Measurements from ENCODE around the gene ACVR2B.

The ACVR2B gene

GRCh38 chr3:38477057-38477820, 23.5 kb downstream of the ACVR2B start:
- H3K27ac ChIP-seq (ENCODE audit: low read length) = no peak overlapping the region
- H3K4me1 ChIP-seq (ENCODE audit: control insufficient read depth in 1 of 2, insufficient read depth in 2 of 2, low read length in 2 of 2) = peaks cover 0 to 10% of the 10 kb centered on the region in 2 donors
- H3K4me3 ChIP-seq (ENCODE audit: low read depth in 1 of 2, low read length in 2 of 2) = no peak overlapping the region
- peaks cover 15 to 45% of the 10 kb centered on the region in 2 donors for H3K36me3 ChIP-seq (ENCODE audit: control insufficient read depth in 1 of 2, insufficient read depth in 2 of 2, low read length in 2 of 2)
- H3K27me3 ChIP-seq (ENCODE audit: low read depth, low read length) = no peaks in the 10 kb centered on the region
- H3K9me3 ChIP-seq (ENCODE audit: control insufficient read depth in 1 of 2, low read length in 2 of 2) = no peaks in the 10 kb centered on the region

GRCh38 chr3:38477839-38478450, 24.3 kb downstream of the ACVR2B start:
- Histone ChIP-seq H3K27me3 (ENCODE audit: low read depth, low read length) (no peaks in the 10 kb centered on the region), H3K9me3 (ENCODE audit: control insufficient read depth in 1 of 2, low read length in 2 of 2) (no peaks in the 10 kb centered on the region), H3K36me3 (ENCODE audit: control insufficient read depth in 1 of 2, insufficient read depth in 2 of 2, low read length in 2 of 2) (peaks cover 22 to 52% of the 10 kb centered on the region in 2 donors), H3K4me3 (ENCODE audit: low read depth in 1 of 2, low read length in 2 of 2) (no peak overlapping the region), H3K27ac (ENCODE audit: low read length) (no peak overlapping the region), H3K4me1 (ENCODE audit: control insufficient read depth in 1 of 2, insufficient read depth in 2 of 2, low read length in 2 of 2) (peaks cover 0 to 7% of the 10 kb centered on the region in 2 donors)

- H3K36me3 ChIP-seq (ENCODE audit: control insufficient read depth in 1 of 2, insufficient read depth in 2 of 2, low read length in 2 of 2) = peaks cover 27 to 60% of the 10 kb centered on the region in 2 donors
These were observed 25.2 kb downstream of the ACVR2B start for GRCh38 chr3:38478901-38479300.

GRCh38 chr3:38479431-38480092, 25.9 kb downstream of the ACVR2B start:
- no peaks in the 10 kb centered on the region for H3K4me1 ChIP-seq (ENCODE audit: control insufficient read depth in 1 of 2, insufficient read depth in 2 of 2, low read length in 2 of 2)
- H3K4me3 ChIP-seq (ENCODE audit: low read depth in 1 of 2, low read length in 2 of 2) = no peak overlapping the region
- H3K36me3 ChIP-seq (ENCODE audit: control insufficient read depth in 1 of 2, insufficient read depth in 2 of 2, low read length in 2 of 2) = peaks cover 32 to 65% of the 10 kb centered on the region in 2 donors
- no peak overlapping the region for H3K27ac ChIP-seq (ENCODE audit: low read length)
- no peaks in the 10 kb centered on the region for H3K9me3 ChIP-seq (ENCODE audit: control insufficient read depth in 1 of 2, low read length in 2 of 2)
- H3K27me3 ChIP-seq (ENCODE audit: low read depth, low read length) = no peaks in the 10 kb centered on the region

More at GRCh38 chr3:38478901-38479300, 25.2 kb downstream of the ACVR2B start:
- Histone ChIP-seq H3K27me3 (ENCODE audit: low read depth, low read length) (no peaks in the 10 kb centered on the region), H3K27ac (ENCODE audit: low read length) (no peak overlapping the region), H3K4me3 (ENCODE audit: low read depth in 1 of 2, low read length in 2 of 2) (no peak overlapping the region), H3K9me3 (ENCODE audit: control insufficient read depth in 1 of 2, low read length in 2 of 2) (no peaks in the 10 kb centered on the region), H3K4me1 (ENCODE audit: control insufficient read depth in 1 of 2, insufficient read depth in 2 of 2, low read length in 2 of 2) (no peaks in the 10 kb centered on the region)

- H3K4me1 ChIP-seq (ENCODE audit: control insufficient read depth in 1 of 2, insufficient read depth in 2 of 2, low read length in 2 of 2) = no peaks in the 10 kb centered on the region
- H3K27ac ChIP-seq (ENCODE audit: low read length) = no peak overlapping the region
- no peak overlapping the region for H3K4me3 ChIP-seq (ENCODE audit: low read depth in 1 of 2, low read length in 2 of 2)
- no peaks in the 10 kb centered on the region for H3K9me3 ChIP-seq (ENCODE audit: control insufficient read depth in 1 of 2, low read length in 2 of 2)
- H3K36me3 ChIP-seq (ENCODE audit: control insufficient read depth in 1 of 2, insufficient read depth in 2 of 2, low read length in 2 of 2) = peaks cover 32 to 67% of the 10 kb centered on the region in 2 donors
- no peaks in the 10 kb centered on the region for H3K27me3 ChIP-seq (ENCODE audit: low read depth, low read length)
These were observed 26.4 kb downstream of the ACVR2B start for GRCh38 chr3:38480093-38480445.

- H3K27me3 ChIP-seq (ENCODE audit: low read depth, low read length) = no peaks in the 10 kb centered on the region
- H3K4me1 ChIP-seq (ENCODE audit: control insufficient read depth in 1 of 2, insufficient read depth in 2 of 2, low read length in 2 of 2) = no peaks in the 10 kb centered on the region
- H3K36me3 ChIP-seq (ENCODE audit: control insufficient read depth in 1 of 2, insufficient read depth in 2 of 2, low read length in 2 of 2) = peaks cover 32 to 70% of the 10 kb centered on the region in 2 donors
- H3K9me3 ChIP-seq (ENCODE audit: control insufficient read depth in 1 of 2, low read length in 2 of 2) = no peaks in the 10 kb centered on the region
- no peak overlapping the region for H3K4me3 ChIP-seq (ENCODE audit: low read depth in 1 of 2, low read length in 2 of 2)
- no peak overlapping the region for H3K27ac ChIP-seq (ENCODE audit: low read length)
These were observed 27.2 kb downstream of the ACVR2B start for GRCh38 chr3:38480930-38481329.

- H3K9me3 ChIP-seq (ENCODE audit: control insufficient read depth in 1 of 2, low read length in 2 of 2) = no peaks in the 10 kb centered on the region
- no peak overlapping the region for H3K4me3 ChIP-seq (ENCODE audit: low read depth in 1 of 2, low read length in 2 of 2)
- no peaks in the 10 kb centered on the region for H3K27me3 ChIP-seq (ENCODE audit: low read depth, low read length)
- H3K36me3 ChIP-seq (ENCODE audit: control insufficient read depth in 1 of 2, insufficient read depth in 2 of 2, low read length in 2 of 2) = peaks cover 32 to 62% of the 10 kb centered on the region in 2 donors
- no peaks in the 10 kb centered on the region for H3K4me1 ChIP-seq (ENCODE audit: control insufficient read depth in 1 of 2, insufficient read depth in 2 of 2, low read length in 2 of 2)
- H3K27ac ChIP-seq (ENCODE audit: low read length) = no peak overlapping the region
These were observed 29.3 kb downstream of the ACVR2B start for GRCh38 chr3:38482951-38483350.

GRCh38 chr3:38487323-38487722, 33.6 kb downstream of the ACVR2B start:
- H3K9me3 ChIP-seq (ENCODE audit: control insufficient read depth in 1 of 2, low read length in 2 of 2) = no peaks in the 10 kb centered on the region
- H3K27ac ChIP-seq (ENCODE audit: low read length) = no peak overlapping the region
- H3K4me3 ChIP-seq (ENCODE audit: low read depth in 1 of 2, low read length in 2 of 2) = no peak overlapping the region
- no peaks in the 10 kb centered on the region for H3K27me3 ChIP-seq (ENCODE audit: low read depth, low read length)
- H3K36me3 ChIP-seq (ENCODE audit: control insufficient read depth in 1 of 2, insufficient read depth in 2 of 2, low read length in 2 of 2) = peaks cover 19 to 27% of the 10 kb centered on the region in 2 donors
- no peaks in the 10 kb centered on the region for H3K4me1 ChIP-seq (ENCODE audit: control insufficient read depth in 1 of 2, insufficient read depth in 2 of 2, low read length in 2 of 2)

- no peaks in the 10 kb centered on the region for H3K27me3 ChIP-seq (ENCODE audit: low read depth, low read length)
- no peaks in the 10 kb centered on the region for H3K9me3 ChIP-seq (ENCODE audit: control insufficient read depth in 1 of 2, low read length in 2 of 2)
- no peak overlapping the region for H3K4me3 ChIP-seq (ENCODE audit: low read depth in 1 of 2, low read length in 2 of 2)
- H3K4me1 ChIP-seq (ENCODE audit: control insufficient read depth in 1 of 2, insufficient read depth in 2 of 2, low read length in 2 of 2) = no peaks in the 10 kb centered on the region
- peaks cover 8 to 13% of the 10 kb centered on the region in 2 donors for H3K36me3 ChIP-seq (ENCODE audit: control insufficient read depth in 1 of 2, insufficient read depth in 2 of 2, low read length in 2 of 2)
- no peak overlapping the region for H3K27ac ChIP-seq (ENCODE audit: low read length)
These were observed 35.3 kb downstream of the ACVR2B start for GRCh38 chr3:38488949-38489348.

GRCh38 chr3:38489766-38490165, 36.1 kb downstream of the ACVR2B start:
- Histone ChIP-seq H3K4me3 (ENCODE audit: low read depth in 1 of 2, low read length in 2 of 2) (no peak overlapping the region), H3K36me3 (ENCODE audit: control insufficient read depth in 1 of 2, insufficient read depth in 2 of 2, low read length in 2 of 2) (peaks cover 4 to 8% of the 10 kb centered on the region in 2 donors), H3K27ac (ENCODE audit: low read length) (no peak overlapping the region), H3K27me3 (ENCODE audit: low read depth, low read length) (no peaks in the 10 kb centered on the region), H3K9me3 (ENCODE audit: control insufficient read depth in 1 of 2, low read length in 2 of 2) (no peaks in the 10 kb centered on the region), H3K4me1 (ENCODE audit: control insufficient read depth in 1 of 2, insufficient read depth in 2 of 2, low read length in 2 of 2) (no peaks in the 10 kb centered on the region)

GRCh38 chr3:38490281-38491030, 36.8 kb downstream of the ACVR2B start:
- Histone ChIP-seq H3K27me3 (ENCODE audit: low read depth, low read length) (no peaks in the 10 kb centered on the region), H3K4me1 (ENCODE audit: control insufficient read depth in 1 of 2, insufficient read depth in 2 of 2, low read length in 2 of 2) (no peaks in the 10 kb centered on the region), H3K4me3 (ENCODE audit: low read depth in 1 of 2, low read length in 2 of 2) (no peak overlapping the region), H3K27ac (ENCODE audit: low read length) (no peak overlapping the region), H3K9me3 (ENCODE audit: control insufficient read depth in 1 of 2, low read length in 2 of 2) (no peaks in the 10 kb centered on the region), H3K36me3 (ENCODE audit: control insufficient read depth in 1 of 2, insufficient read depth in 2 of 2, low read length in 2 of 2) (peaks cover 3 to 4% of the 10 kb centered on the region in 2 donors)

All from muscle layer of duodenum (tissue), 2 donors.